PC-9 (cell line): ENCODE results near the gene PSD2.

Source experiments
- EZH2 ChIP-seq: fragments of 200-600 bp; sonication (generic); IDR thresholded peaks from 2 replicates; pipeline ENCODE4 v1.8.0; 2017; ENCODE audit warnings: antibody characterized with exemption, low read depth
- TF ChIP-seq, protein P1 (sequence below): fragments of 200-600 bp; sonication (generic); conservative IDR thresholded peaks from 2 replicates; pipeline ENCODE4 v1.6.1; 2017; ENCODE audit warnings: mixed run types, antibody characterized with exemption, mild to moderate bottlenecking, moderate library complexity

DNA sequence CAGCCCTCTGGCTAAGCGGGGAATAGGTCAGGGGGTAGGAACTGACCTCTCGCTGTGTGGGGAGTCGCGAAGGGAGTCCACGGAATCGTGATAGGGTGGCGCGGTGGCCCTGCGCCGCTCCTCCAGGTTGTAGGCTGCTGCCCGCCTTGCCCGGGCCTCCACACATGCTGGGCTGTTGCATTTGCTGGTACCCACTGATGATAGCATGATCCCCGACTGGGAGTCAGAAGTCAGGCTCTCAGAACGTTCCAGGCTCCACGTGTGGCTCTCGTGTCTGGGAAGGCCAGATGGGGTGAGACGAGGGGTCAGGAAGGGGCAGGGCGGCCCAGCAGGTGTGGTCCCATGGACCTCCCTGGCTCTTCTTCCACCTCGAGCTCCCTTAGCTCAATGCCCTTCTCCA is 56.0 kb downstream of the PSD2 start:
- TF ChIP-seq EZH2, result no peak
- TF ChIP-seq, protein P1, sequence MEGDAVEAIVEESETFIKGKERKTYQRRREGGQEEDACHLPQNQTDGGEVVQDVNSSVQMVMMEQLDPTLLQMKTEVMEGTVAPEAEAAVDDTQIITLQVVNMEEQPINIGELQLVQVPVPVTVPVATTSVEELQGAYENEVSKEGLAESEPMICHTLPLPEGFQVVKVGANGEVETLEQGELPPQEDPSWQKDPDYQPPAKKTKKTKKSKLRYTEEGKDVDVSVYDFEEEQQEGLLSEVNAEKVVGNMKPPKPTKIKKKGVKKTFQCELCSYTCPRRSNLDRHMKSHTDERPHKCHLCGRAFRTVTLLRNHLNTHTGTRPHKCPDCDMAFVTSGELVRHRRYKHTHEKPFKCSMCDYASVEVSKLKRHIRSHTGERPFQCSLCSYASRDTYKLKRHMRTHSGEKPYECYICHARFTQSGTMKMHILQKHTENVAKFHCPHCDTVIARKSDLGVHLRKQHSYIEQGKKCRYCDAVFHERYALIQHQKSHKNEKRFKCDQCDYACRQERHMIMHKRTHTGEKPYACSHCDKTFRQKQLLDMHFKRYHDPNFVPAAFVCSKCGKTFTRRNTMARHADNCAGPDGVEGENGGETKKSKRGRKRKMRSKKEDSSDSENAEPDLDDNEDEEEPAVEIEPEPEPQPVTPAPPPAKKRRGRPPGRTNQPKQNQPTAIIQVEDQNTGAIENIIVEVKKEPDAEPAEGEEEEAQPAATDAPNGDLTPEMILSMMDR, result no peak
